Activated effector memory CD4-positive, alpha-beta T cell treated with Interleukin-2 at 50 U/mL for 16 hours (primary cell): ENCODE measurements around the gene KCNA4.
"Not testable (repeated sequence)": the region's sequence is repeated elsewhere in the genome, so short reads cannot be mapped to it uniquely, and the experiment has no call there.

Source experiments
- DNase-seq: peaks from one replicate; pipeline ENCODE4 v3.0.0-alpha.2; 2020

KCNA4 gene

DNA sequence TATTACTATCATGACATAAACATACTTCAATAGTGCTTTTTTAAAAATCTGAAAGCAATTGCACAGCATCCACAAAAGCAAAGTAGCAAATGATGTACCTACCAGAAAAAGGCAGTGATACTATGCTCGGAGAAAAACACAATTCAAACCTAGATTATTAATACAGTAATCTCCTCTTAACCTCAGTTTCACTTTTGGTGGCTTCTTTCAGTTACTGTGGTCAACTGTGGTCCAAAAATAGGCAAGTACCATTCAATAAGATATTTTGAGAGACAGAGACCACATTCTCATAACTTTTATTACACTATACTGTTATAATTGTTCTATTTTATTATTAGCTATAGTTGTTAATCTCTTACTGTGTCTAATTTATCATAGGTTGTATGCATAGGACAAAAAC, 20.8 kb downstream of the KCNA4 start:
- DNase-seq, result no peak

DNA sequence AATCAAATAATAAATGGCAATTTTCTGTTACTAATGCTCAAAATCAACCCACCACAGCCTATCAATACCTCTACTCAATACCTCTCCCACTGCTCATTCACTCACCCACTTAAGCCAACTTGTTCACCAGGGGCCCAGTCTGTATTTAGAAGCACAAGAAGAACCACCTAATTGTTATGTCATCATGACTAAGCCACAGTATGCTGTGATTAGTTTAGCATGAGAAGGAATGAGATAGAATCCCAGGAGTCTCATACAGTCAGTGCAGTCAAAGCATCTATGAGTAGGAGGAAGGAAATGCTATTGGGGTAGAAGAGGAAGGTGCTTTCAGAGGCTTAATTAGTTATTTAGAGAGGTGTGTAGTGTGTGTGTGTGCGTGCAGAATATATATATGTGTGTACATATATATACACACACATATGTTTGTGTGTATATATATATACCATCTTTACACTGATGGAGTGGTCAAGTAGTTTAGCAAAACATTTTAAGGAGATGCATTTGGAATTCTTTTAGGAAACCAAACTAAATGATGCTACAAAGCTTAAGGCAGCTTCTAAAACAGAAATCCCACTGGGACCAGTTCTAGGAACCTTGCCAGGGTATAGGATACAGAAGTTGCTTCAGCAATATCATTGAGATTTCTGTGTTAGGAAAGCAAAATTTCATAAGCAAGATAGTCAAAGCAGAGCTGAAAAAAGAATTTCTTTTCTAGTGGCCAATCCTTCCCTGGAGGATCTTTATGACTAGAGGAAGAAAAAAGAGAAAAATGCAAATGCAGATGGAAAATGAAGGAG, 27.5 kb downstream of the KCNA4 start:
- DNase-seq, result no peak

DNA sequence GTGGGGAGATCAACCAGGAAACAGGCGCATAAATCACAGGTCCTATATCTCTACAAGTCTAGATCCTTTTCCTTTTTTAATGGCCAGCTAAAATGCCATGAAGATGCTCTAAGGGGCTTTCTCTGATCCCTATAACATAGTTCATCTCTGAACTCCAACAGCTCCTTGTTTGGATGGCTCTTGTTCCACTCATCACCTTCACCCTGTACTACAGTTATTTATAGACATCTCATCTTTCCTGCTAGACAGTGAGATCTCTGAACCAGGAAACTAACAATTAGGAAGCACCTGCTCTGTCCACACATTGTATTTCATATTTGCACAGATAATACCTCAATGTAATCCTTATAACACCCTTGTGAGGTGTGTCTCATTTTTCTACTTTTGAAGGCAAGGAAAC, 31.6 kb downstream of the KCNA4 start:
- DNase-seq, result no peak

DNA sequence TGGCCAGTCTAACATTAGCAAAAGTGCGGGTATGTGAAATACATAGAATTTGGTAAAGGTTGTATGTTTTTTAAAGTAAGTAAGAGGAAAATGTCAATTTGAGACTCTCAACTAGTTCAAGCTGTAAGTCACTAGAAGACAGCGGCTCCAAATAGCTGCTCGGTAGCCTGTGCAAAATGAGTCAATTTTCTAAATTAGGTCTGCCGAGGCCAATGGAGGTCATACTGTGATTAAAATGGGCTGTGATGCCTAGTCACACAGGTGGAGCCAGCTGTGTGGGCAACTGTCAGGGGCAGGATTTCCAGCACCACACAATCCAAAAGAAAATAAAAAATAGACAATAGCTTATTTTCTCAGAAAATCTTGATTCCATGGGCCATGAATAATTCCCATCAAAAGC, 32.3 kb downstream of the KCNA4 start:
- DNase-seq, result no peak

DNA sequence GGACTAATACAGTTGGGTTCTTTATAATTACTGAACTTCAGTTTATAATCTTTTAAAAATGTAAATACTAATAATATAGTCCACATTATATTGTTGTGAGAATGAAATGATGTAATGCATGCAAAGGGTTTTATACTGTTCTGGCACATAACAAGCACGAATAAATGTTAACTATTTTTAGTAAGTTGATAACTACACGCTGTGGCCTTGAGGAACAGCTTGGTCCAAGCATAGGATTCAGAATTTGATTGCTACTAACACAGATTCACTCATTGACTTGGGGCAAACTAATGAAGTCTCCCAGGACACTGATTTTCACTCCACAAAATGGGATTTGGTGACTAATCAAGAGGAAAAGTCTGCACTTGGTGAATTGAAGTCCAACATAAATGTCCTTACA, 38.3 kb downstream of the KCNA4 start:
- DNase-seq, result no peak

DNA sequence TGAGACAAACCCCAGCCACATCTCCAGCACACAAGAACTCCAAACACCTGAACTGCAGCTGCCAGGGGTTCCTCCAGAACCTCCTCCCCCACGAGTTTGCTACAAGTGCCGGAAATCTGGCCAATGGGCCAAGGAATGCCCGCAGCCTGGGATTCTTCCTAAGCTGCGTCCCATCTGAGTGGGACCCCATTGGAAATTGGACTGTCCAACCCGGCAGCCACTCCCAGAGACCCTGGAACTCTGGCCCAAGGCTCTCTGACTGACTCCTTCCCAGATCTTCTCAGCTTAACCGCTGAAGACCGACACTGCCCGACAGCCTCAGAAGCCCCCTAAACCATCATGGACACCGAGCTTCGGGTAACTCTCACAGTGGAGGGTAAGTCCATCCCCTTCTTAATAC, 41.2 kb downstream of the KCNA4 start:
- DNase-seq, result not testable (repeated sequence)

DNA sequence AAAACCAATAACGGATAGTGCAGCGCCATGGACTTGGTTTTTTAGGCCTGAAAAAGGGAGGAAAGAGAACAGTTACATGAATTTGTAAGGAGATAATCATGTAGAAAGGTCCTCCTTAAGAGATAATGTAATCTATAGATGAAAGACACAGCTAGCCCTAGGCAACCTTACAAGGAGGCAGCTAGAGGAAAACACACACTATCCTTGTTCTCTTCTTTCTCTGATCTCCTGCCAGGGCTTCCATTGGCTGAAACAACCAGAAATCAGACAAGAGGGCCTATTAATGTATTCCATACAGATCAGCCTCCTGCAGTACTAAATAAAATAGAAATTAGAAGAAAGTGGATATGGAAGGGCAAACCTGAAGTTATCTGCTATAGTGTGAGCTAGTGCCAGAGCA, 53.0 kb downstream of the KCNA4 start:
- no peak for DNase-seq

DNA sequence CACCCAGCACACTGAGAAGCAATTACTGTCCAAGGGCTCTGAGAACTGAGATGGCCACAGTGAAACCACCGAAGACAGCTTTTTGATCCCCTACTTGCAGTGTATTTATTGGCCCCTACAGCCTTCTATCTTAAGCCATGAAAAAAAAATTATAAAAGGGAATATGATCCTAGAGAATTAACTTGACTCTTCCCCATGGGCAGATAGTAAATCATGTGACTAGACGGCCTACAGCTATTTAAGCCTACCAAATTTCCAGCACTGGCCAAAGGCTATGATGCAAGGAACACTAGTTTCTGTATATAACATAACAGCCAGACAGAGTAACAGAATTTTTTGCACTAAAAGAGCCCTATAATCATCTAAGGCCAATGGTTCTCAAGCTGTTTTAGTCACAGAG, 53.8 kb downstream of the KCNA4 start:
- DNase-seq, result no peak

DNA sequence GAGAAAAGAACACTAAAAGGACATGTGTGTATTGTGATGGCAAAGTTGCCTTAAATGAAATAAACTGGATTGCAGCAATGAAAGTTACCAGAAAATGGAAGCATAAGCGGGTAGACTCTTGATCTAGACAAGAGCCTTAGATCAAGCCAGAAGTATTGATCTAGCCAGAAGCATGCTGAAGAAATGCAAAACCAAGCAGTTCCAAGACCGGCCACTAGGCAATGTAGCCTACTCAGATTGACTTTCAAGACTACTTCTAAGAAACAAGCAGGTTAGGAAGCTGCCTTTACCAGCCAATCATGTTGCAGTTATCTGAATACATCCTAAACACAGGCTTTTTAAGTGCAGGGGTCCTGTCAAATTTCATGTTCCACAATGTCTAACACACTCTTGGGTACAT, 54.6 kb downstream of the KCNA4 start:
- DNase-seq, result no peak
